ENCODE data around the gene HLA-DMB.
A peak's percentile ranks its signal among the peaks of the same experiment; 100 is the strongest.

Gene HLA-DMB

GRCh38 chr6:32975886-32976285, 35.1 kb upstream of the HLA-DMB start:
- no peak for DNase-seq

GRCh38 chr6:32974541-32975308, 33.9 kb upstream of the HLA-DMB start:
- H3K9ac ChIP-seq (ENCODE audit: low read length): peak overlapping the region; percentile 96
- H3K4ac ChIP-seq (ENCODE audit: low read depth in 1 of 2, low read length in 2 of 2): no peak overlapping the region
- H2BK12ac ChIP-seq (ENCODE audit: low read length in 2 of 2): no peak overlapping the region
- no peaks in the 10 kb centered on the region for H3K79me1 ChIP-seq (replicated peaks; ENCODE audit: low read length, poor library complexity, severe bottlenecking)
- H3K27me3 ChIP-seq (ENCODE audit: control insufficient read depth in 1 of 2, insufficient read depth in 1 of 2, low read length in 2 of 2): no peaks in the 10 kb centered on the region
- no peak overlapping the region for H2BK15ac ChIP-seq (ENCODE audit: low read depth, poor library complexity, severe bottlenecking)
- H2BK120ac ChIP-seq (ENCODE audit: low read depth, low read length): no peak overlapping the region
- 35% methylated on average over 13 of the region's 14 CpGs for WGBS
- H3K4me3 ChIP-seq (ENCODE audit: insufficient read depth in 1 of 2, low read depth in 1 of 2, low read length in 2 of 2): peak overlapping the region; percentile 65 to 93
- H3K36me3 ChIP-seq (ENCODE audit: control insufficient read depth in 1 of 2, insufficient read depth in 2 of 2, low read depth in 1 of 2, low read length in 2 of 2): peaks cover 49 to 72% of the 10 kb centered on the region in 2 experiments
- H3K4me2 ChIP-seq (ENCODE audit: low read length, poor library complexity, severe bottlenecking): peak overlapping the region; percentile 88
- peaks cover 15% of the 10 kb centered on the region for H3K4me1 ChIP-seq (ENCODE audit: control insufficient read depth, insufficient read depth, low read depth, low read length)
- no peak overlapping the region for H4K91ac ChIP-seq (ENCODE audit: low read length)
- no peak overlapping the region for H3K18ac ChIP-seq (ENCODE audit: low read depth in 1 of 2, low read length in 2 of 2)
- H3K27ac ChIP-seq (ENCODE audit: low read length, poor library complexity, severe bottlenecking): no peak overlapping the region
- no peak overlapping the region for H4K8ac ChIP-seq (ENCODE audit: low read length)
- H3K9me3 ChIP-seq (ENCODE audit: control insufficient read depth, low read length): no peaks in the 10 kb centered on the region
- no peak overlapping the region for H3K23ac ChIP-seq (ENCODE audit: low read length in 2 of 2)
- H3K14ac ChIP-seq (ENCODE audit: low read length in 2 of 2): peak overlapping the region in 1 of 2 experiments; percentile 69
- no peak overlapping the region for H2BK5ac ChIP-seq (ENCODE audit: low read depth, low read length, poor library complexity, severe bottlenecking)
- DNase-seq: peak; percentile 12
- no peak overlapping the region for H2AK5ac ChIP-seq (ENCODE audit: low read length, severe bottlenecking)
- no peak overlapping the region for H2AFZ ChIP-seq (ENCODE audit: low read depth, low read length)

More at GRCh38 chr6:32975886-32976285, 35.1 kb upstream of the HLA-DMB start:
- H3K9ac ChIP-seq (ENCODE audit: low read length): peak overlapping the region; percentile 96
- no peak overlapping the region for H2BK120ac ChIP-seq (ENCODE audit: low read depth, low read length)
- peak overlapping the region; percentile 36 for H3K4me2 ChIP-seq (ENCODE audit: low read length, poor library complexity, severe bottlenecking)
- H3K23ac ChIP-seq (ENCODE audit: low read length in 2 of 2): peak overlapping the region in 1 of 2 experiments; percentile 49
- no peak overlapping the region for H2AFZ ChIP-seq (ENCODE audit: low read depth, low read length)
- H3K18ac ChIP-seq (ENCODE audit: low read depth in 1 of 2, low read length in 2 of 2): no peak overlapping the region
- H2BK15ac ChIP-seq (ENCODE audit: low read depth, poor library complexity, severe bottlenecking): no peak overlapping the region
- H2BK12ac ChIP-seq (ENCODE audit: low read length in 2 of 2): no peak overlapping the region
- H4K91ac ChIP-seq (ENCODE audit: low read length): no peak overlapping the region
- no peaks in the 10 kb centered on the region for H3K79me1 ChIP-seq (replicated peaks; ENCODE audit: low read length, poor library complexity, severe bottlenecking)
- H2BK5ac ChIP-seq (ENCODE audit: low read depth, low read length, poor library complexity, severe bottlenecking): no peak overlapping the region
- H3K4me1 ChIP-seq (ENCODE audit: control insufficient read depth, insufficient read depth, low read depth, low read length): peaks cover 20% of the 10 kb centered on the region
- no peaks in the 10 kb centered on the region for H3K27me3 ChIP-seq (ENCODE audit: control insufficient read depth in 1 of 2, insufficient read depth in 1 of 2, low read length in 2 of 2)
- H3K9me3 ChIP-seq (ENCODE audit: control insufficient read depth, low read length): no peaks in the 10 kb centered on the region
- no peak overlapping the region for H3K4ac ChIP-seq (ENCODE audit: low read depth in 1 of 2, low read length in 2 of 2)
- H3K4me3 ChIP-seq (ENCODE audit: insufficient read depth in 1 of 2, low read depth in 1 of 2, low read length in 2 of 2): peak overlapping the region in 1 of 2 experiments; percentile 93
- H4K8ac ChIP-seq (ENCODE audit: low read length): no peak overlapping the region
- WGBS: 100% methylated on average over 2 of the region's 2 CpGs
- no peak overlapping the region for H3K27ac ChIP-seq (ENCODE audit: low read length, poor library complexity, severe bottlenecking)
- H3K36me3 ChIP-seq (ENCODE audit: control insufficient read depth in 1 of 2, insufficient read depth in 2 of 2, low read depth in 1 of 2, low read length in 2 of 2): peaks cover 60 to 83% of the 10 kb centered on the region in 2 experiments
- H2AK5ac ChIP-seq (ENCODE audit: low read length, severe bottlenecking): no peak overlapping the region
- no peak overlapping the region for H3K14ac ChIP-seq (ENCODE audit: low read length in 2 of 2)

GRCh38 chr6:32974016-32974333, 33.1 kb upstream of the HLA-DMB start:
- Histone ChIP-seq H3K4ac (ENCODE audit: low read depth in 1 of 2, low read length in 2 of 2) (no peak overlapping the region), H2AFZ (ENCODE audit: low read depth, low read length) (no peak overlapping the region), H2BK5ac (ENCODE audit: low read depth, low read length, poor library complexity, severe bottlenecking) (no peak overlapping the region), H3K23ac (ENCODE audit: low read length in 2 of 2) (no peak overlapping the region), H4K8ac (ENCODE audit: low read length) (no peak overlapping the region), H3K4me2 (ENCODE audit: low read length, poor library complexity, severe bottlenecking) (peak overlapping the region; percentile 88), H3K9me3 (ENCODE audit: control insufficient read depth, low read length) (no peaks in the 10 kb centered on the region), H3K9ac (ENCODE audit: low read length) (peak overlapping the region; percentile 96), H3K79me1 (replicated peaks; ENCODE audit: low read length, poor library complexity, severe bottlenecking) (no peaks in the 10 kb centered on the region), H2BK15ac (ENCODE audit: low read depth, poor library complexity, severe bottlenecking) (no peak overlapping the region), H3K4me1 (ENCODE audit: control insufficient read depth, insufficient read depth, low read depth, low read length) (peaks cover 15% of the 10 kb centered on the region), H3K18ac (ENCODE audit: low read depth in 1 of 2, low read length in 2 of 2) (no peak overlapping the region), H3K36me3 (ENCODE audit: control insufficient read depth in 1 of 2, insufficient read depth in 2 of 2, low read depth in 1 of 2, low read length in 2 of 2) (peaks cover 45 to 64% of the 10 kb centered on the region in 2 experiments), H3K27me3 (ENCODE audit: control insufficient read depth in 1 of 2, insufficient read depth in 1 of 2, low read length in 2 of 2) (no peaks in the 10 kb centered on the region), H2BK120ac (ENCODE audit: low read depth, low read length) (no peak overlapping the region), H3K27ac (ENCODE audit: low read length, poor library complexity, severe bottlenecking) (no peak overlapping the region), H2AK5ac (ENCODE audit: low read length, severe bottlenecking) (no peak overlapping the region), H3K4me3 (ENCODE audit: insufficient read depth in 1 of 2, low read depth in 1 of 2, low read length in 2 of 2) (peak overlapping the region in 1 of 2 experiments; percentile 93), H4K91ac (ENCODE audit: low read length) (no peak overlapping the region), H2BK12ac (ENCODE audit: low read length in 2 of 2) (no peak overlapping the region), H3K14ac (ENCODE audit: low read length in 2 of 2) (no peak overlapping the region)
- DNase-seq: peak; percentile 66
- WGBS: 0% methylated on average over 1 of the region's 4 CpGs

DNA sequence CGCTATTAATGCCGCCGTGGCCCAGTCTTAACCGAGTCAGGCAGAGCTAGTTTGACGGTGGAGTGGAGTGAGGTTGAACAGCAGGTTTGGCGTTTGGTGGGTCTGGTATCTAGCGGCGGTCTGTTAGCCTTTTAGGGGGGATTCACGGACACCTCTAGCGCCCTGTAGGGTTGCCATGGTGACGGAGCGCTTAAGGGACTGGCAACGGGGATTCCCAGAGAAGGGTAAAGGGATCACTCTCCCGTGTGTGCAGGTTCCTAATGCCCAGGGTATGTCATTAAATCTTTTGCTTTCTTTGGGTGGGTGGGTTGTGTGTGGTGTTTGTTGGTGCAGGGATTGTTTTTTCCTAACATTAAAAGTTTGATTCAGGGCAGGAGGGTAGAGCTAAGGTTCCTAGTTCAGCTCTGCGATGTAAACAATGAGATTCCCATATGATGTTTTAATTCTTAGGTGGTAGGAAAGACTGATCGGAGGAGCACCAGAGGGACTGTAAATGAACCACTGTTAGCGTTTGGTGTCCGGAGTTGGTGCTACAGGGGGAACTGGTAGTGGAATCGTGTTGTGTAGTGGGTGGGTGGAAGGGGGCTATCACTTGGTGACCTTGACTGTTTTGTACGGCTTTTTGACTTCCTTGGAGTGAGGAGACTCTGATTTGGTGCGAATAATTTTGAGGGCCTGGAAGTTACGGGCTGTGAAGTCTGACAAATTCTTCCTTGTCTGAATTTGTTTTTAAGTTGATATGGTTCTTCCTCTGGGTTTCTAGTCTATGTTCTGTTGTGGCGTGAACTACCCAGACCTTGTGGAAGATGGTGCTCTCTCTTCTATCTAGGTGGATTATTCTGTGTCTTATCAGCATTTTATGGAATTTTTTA, 32.6 kb upstream of the HLA-DMB start:
- no peak overlapping the region for H4K91ac ChIP-seq (ENCODE audit: low read length)
- peaks cover 41 to 58% of the 10 kb centered on the region in 2 experiments for H3K36me3 ChIP-seq (ENCODE audit: control insufficient read depth in 1 of 2, insufficient read depth in 2 of 2, low read depth in 1 of 2, low read length in 2 of 2)
- peak overlapping the region; percentile 27 to 92 for H3K18ac ChIP-seq (ENCODE audit: low read depth in 1 of 2, low read length in 2 of 2)
- H2BK5ac ChIP-seq (ENCODE audit: low read depth, low read length, poor library complexity, severe bottlenecking): no peak overlapping the region
- no peak overlapping the region for H4K8ac ChIP-seq (ENCODE audit: low read length)
- H2BK15ac ChIP-seq (ENCODE audit: low read depth, poor library complexity, severe bottlenecking): no peak overlapping the region
- H3K4me2 ChIP-seq (ENCODE audit: low read length, poor library complexity, severe bottlenecking): peak overlapping the region; percentile 57
- H2AK5ac ChIP-seq (ENCODE audit: low read length, severe bottlenecking): no peak overlapping the region
- WGBS: under 1% methylated on average over 22 of the region's 23 CpGs
- peak overlapping the region in 1 of 2 experiments; percentile 99 for H3K14ac ChIP-seq (ENCODE audit: low read length in 2 of 2)
- DNase-seq: peak; percentile 74
- H3K4me3 ChIP-seq (ENCODE audit: insufficient read depth in 1 of 2, low read depth in 1 of 2, low read length in 2 of 2): peak overlapping the region; percentile 93 to 96
- peaks cover 13% of the 10 kb centered on the region for H3K4me1 ChIP-seq (ENCODE audit: control insufficient read depth, insufficient read depth, low read depth, low read length)
- no peaks in the 10 kb centered on the region for H3K9me3 ChIP-seq (ENCODE audit: control insufficient read depth, low read length)
- no peaks in the 10 kb centered on the region for H3K27me3 ChIP-seq (ENCODE audit: control insufficient read depth in 1 of 2, insufficient read depth in 1 of 2, low read length in 2 of 2)
- H2AFZ ChIP-seq (ENCODE audit: low read depth, low read length): no peak overlapping the region
- H3K4ac ChIP-seq (ENCODE audit: low read depth in 1 of 2, low read length in 2 of 2): peak overlapping the region in 1 of 2 experiments; percentile 71
- peak overlapping the region in 1 of 2 experiments; percentile 74 for H3K23ac ChIP-seq (ENCODE audit: low read length in 2 of 2)
- H2BK120ac ChIP-seq (ENCODE audit: low read depth, low read length): no peak overlapping the region
- H3K9ac ChIP-seq (ENCODE audit: low read length): peak overlapping the region; percentile 96
- no peak overlapping the region for H2BK12ac ChIP-seq (ENCODE audit: low read length in 2 of 2)
- peak overlapping the region; percentile 15 for H3K27ac ChIP-seq (ENCODE audit: low read length, poor library complexity, severe bottlenecking)
- no peaks in the 10 kb centered on the region for H3K79me1 ChIP-seq (replicated peaks; ENCODE audit: low read length, poor library complexity, severe bottlenecking)

All from mesenchymal stem cell (in vitro differentiated cells and primary cell).